GM23248 (cell line): ENCODE results near the gene NANS.

ENCODE experiments used
- EZH2 ChIP-seq: fragments of 200-600 bp; sonication (generic); IDR thresholded peaks from 2 replicates; pipeline ENCODE4 v1.6.1; 2018; ENCODE audit warnings: antibody characterized with exemption, mild to moderate bottlenecking; ENCODE audit not compliant: insufficient read depth, poor library complexity, severe bottlenecking
- EZH2phosphoT487 ChIP-seq: fragments of 200-600 bp; sonication (generic); IDR thresholded peaks from 2 replicates; pipeline ENCODE4 v1.6.1; 2018; ENCODE audit warnings: antibody characterized with exemption, moderate library complexity, mild to moderate bottlenecking, low read depth; ENCODE audit not compliant: insufficient read depth

- TF ChIP-seq EZH2, result no peak
- no peak for TF ChIP-seq EZH2phosphoT487
These were observed 49.1 kb upstream of the NANS start for GRCh38 chr9:98007251-98007928.
